Measurements from ENCODE around the gene CYP4F3.

DNA sequence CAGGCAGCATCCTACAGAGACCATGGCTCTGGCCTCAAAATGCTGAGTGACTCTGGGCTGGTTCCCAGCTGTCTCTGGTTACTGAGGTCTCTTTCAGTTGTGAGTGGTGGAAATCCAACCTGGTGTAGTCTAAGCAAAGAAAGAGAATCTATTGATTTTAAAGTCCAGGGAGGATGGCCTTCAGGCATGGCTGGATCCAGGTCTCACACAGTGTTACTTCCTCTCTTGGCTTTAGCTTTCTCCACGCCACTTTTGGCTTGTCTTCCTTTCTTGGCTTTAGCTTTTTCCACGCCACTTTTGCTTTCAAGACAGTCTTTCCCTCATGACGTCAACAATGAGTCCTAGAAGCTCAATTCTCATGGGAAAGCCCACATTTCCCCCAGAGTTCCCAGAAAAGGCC lies 4.1 kb downstream of the CYP4F3 start:
- TF ChIP-seq NFRKB (IDR thresholded peaks at IDR 0.05) (no peak), FOXM1 (IDR thresholded peaks at IDR 0.05; ENCODE audit: borderline replicate concordance) (no peak), SP1 (IDR thresholded peaks at IDR 0.05) (no peak), L3MBTL2 (conservative IDR thresholded peaks at IDR 0.05) (no peak), FOXK2 (IDR thresholded peaks at IDR 0.05) (no peak), ELF4 (IDR thresholded peaks at IDR 0.05) (no peak), TARDBP (IDR thresholded peaks at IDR 0.05) (no peak), FOXA1 (IDR thresholded peaks at IDR 0.05) (no peak), BHLHE40 (IDR thresholded peaks at IDR 0.05; ENCODE audit: borderline replicate concordance) (no peak), SUZ12 (IDR thresholded peaks at IDR 0.05) (no peak), HDGF (IDR thresholded peaks at IDR 0.05; ENCODE audit: borderline replicate concordance) (no peak)

Data from HEK293T (cell line).